ENCODE results near the gene FAM156A.
"Not testable (repeated sequence)": the region's sequence is repeated elsewhere in the genome, so short reads cannot be mapped to it uniquely, and the experiment has no call there.

FAM156A gene

DNA sequence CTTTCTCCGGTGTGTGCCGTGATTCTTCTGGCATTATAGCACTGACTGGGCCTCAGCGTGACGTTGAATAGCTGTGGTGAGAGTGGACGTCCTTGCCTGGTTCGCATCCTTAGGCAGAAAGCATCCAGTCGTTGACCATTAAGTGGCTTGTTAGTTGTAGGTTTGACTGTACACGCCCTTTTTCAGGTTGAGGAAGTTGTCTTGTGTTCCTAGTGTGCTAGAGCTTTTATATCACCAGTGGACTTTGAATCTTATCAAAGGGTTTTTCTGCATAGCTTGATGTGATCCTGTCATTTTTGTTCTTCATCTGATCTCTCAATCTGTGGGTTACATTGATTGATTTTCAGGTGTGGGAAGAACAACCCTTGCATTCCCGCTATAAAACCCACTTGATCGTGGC lies 52.8 kb downstream of the FAM156A start:
- not testable (repeated sequence) for DNase-seq (ENCODE audit: low read depth, low spot score)

Data from brain pericyte (primary cell).